GM23338 (cell line): Measurements from ENCODE around the gene TNK2. TPM values are rescaled to one million over a fixed set of nuclear protein-coding genes. Genes with fewer than 3 reads are reported as not detected.

Experiments used
- ATAC-seq: fragments of 200-7000 bp; cut with Tn5 transposase; 3 replicates; pipeline ENCODE4 v1.9.1; 2020
- DNase-seq: peaks from one replicate; pipeline ENCODE4 v3.0.0-alpha.2; 2015; ENCODE audit warnings: low spot score
- H2AFZ ChIP-seq: fragments of 200-600 bp; sonication (generic); 2 replicates; pipeline ENCODE4 v1.8.0; 2016; ENCODE audit warnings: antibody characterized with exemption, mild to moderate bottlenecking, moderate library complexity
- H3F3A ChIP-seq: fragments of 200-600 bp; sonication (generic); replicated peaks from 2 replicates; pipeline ENCODE4 v1.8.0; 2017; ENCODE audit warnings: antibody characterized with exemption, mixed run types, low read depth
- H3K27ac ChIP-seq: fragments of 200-600 bp; sonication (generic); 2 replicates; pipeline ENCODE4 v1.6.1; 2016; ENCODE audit warnings: low read depth
- H3K27me3 ChIP-seq: fragments of 200-600 bp; sonication (generic); 2 replicates; pipeline ENCODE4 v1.8.0; 2016; ENCODE audit warnings: mild to moderate bottlenecking, mixed run types, moderate library complexity; ENCODE audit not compliant: insufficient read depth
- H3K36me3 ChIP-seq: fragments of 200-600 bp; sonication (generic); 2 replicates; pipeline ENCODE4 v1.8.0; 2016; ENCODE audit warnings: mild to moderate bottlenecking; ENCODE audit not compliant: insufficient read depth
- H3K4me1 ChIP-seq: fragments of 200-600 bp; sonication (generic); 2 replicates; pipeline ENCODE4 v1.8.0; 2016; ENCODE audit warnings: mild to moderate bottlenecking, moderate library complexity; ENCODE audit not compliant: insufficient read depth
- H3K4me2 ChIP-seq: fragments of 200-600 bp; sonication (generic); 2 replicates; pipeline ENCODE4 v1.7.1; 2017; ENCODE audit warnings: mixed run types
- H3K4me3 ChIP-seq: fragments of 200-600 bp; sonication (generic); 2 replicates; pipeline ENCODE4 v1.6.1; 2016; ENCODE audit warnings: mixed run types
- H3K79me2 ChIP-seq: fragments of 200-600 bp; sonication (generic); replicated peaks from 2 replicates; pipeline ENCODE4 v1.8.0; 2017; ENCODE audit warnings: mild to moderate bottlenecking; ENCODE audit not compliant: insufficient read depth
- H3K9me2 ChIP-seq: fragments of 200-600 bp; sonication (generic); 2 replicates; pipeline ENCODE4 v1.8.0; 2017; ENCODE audit not compliant: insufficient read depth
- H4K20me1 ChIP-seq: fragments of 200-600 bp; sonication (generic); replicated peaks from 2 replicates; pipeline ENCODE4 v1.8.0; 2017; ENCODE audit warnings: mild to moderate bottlenecking; ENCODE audit not compliant: insufficient read depth
- H3K27ac Mint-ChIP-seq: 2 replicates; pipeline ENCODE4 v1.8.0; 2020; ENCODE audit warnings: inconsistent platforms, mild to moderate bottlenecking, moderate library complexity, mixed read lengths
- H3K27me3 Mint-ChIP-seq: 3 replicates; pipeline ENCODE4 v1.8.0; 2022; ENCODE audit warnings: low read depth, mild to moderate bottlenecking, moderate library complexity, mixed read lengths, inconsistent platforms; ENCODE audit not compliant: insufficient read depth, poor library complexity
- H3K36me3 Mint-ChIP-seq: 3 replicates; pipeline ENCODE4 v1.8.0; 2021; ENCODE audit warnings: low read depth, mild to moderate bottlenecking, inconsistent platforms, moderate library complexity, mixed read lengths
- H3K4me1 Mint-ChIP-seq: 3 replicates; pipeline ENCODE4 v1.8.0; 2020; ENCODE audit warnings: mild to moderate bottlenecking, inconsistent platforms, mixed read lengths
- H3K4me3 Mint-ChIP-seq: 3 replicates; pipeline ENCODE4 v1.8.0; 2021; ENCODE audit warnings: moderate library complexity, mild to moderate bottlenecking, inconsistent platforms, mixed read lengths
- H3K9me3 Mint-ChIP-seq: 3 replicates; pipeline ENCODE4 v1.8.0; 2020; ENCODE audit warnings: moderate library complexity, mild to moderate bottlenecking, inconsistent platforms, mixed read lengths
- CTCF ChIP-seq, 2 experiments: fragments of 200-600 bp in 1 of 2; sonication (generic) in 1 of 2; conservative IDR thresholded peaks; 2 replicates each; pipeline versions ENCODE4 v1.5.1 to v1.6.1; 2016 to 2017; ENCODE audit warnings: antibody characterized with exemption in 2 of 2, low read depth in 2 of 2, mild to moderate bottlenecking in 2 of 2, moderate library complexity in 1 of 2
- ETS1 ChIP-seq: IDR thresholded peaks from 2 replicates; pipeline ENCODE4 v1.6.1; 2016; ENCODE audit warnings: antibody characterized with exemption
- EZH2 ChIP-seq: fragments of 200-600 bp; sonication (generic); IDR thresholded peaks from one replicate; pipeline ENCODE4 v1.8.0; 2017; ENCODE audit warnings: antibody characterized with exemption, mild to moderate bottlenecking, low read depth; ENCODE audit not compliant: unreplicated experiment
- EZH2phosphoT487 ChIP-seq: fragments of 200-600 bp; sonication (generic); IDR thresholded peaks from one replicate; pipeline ENCODE4 v1.8.1; 2018; ENCODE audit warnings: antibody characterized with exemption; ENCODE audit not compliant: unreplicated experiment
- NANOG ChIP-seq: IDR thresholded peaks from 2 replicates; pipeline ENCODE4 v1.6.1; 2016; ENCODE audit warnings: antibody characterized with exemption, borderline replicate concordance
- REST ChIP-seq: IDR thresholded peaks from one replicate; pipeline ENCODE4 v1.6.1; 2018; ENCODE audit warnings: antibody characterized with exemption; ENCODE audit not compliant: unreplicated experiment
- STAT1 ChIP-seq: IDR thresholded peaks from one replicate; pipeline ENCODE4 v1.6.1; 2016; ENCODE audit warnings: antibody characterized with exemption; ENCODE audit not compliant: unreplicated experiment
- ZNF114 ChIP-seq: fragments of 250-450 bp; sonication (Bioruptor Pico); IDR thresholded peaks from 2 replicates; pipeline ENCODE4 v1.5.0; 2020; ENCODE audit warnings: mild to moderate bottlenecking, moderate library complexity
- polyA plus RNA-seq: library from polyadenylated mRNA; unstranded; fragments of >200 nt; fragmentation: Nextera tagmentation; extraction: Ambion mirVana; gene quantifications from 2 replicates; pipeline ENCODE4 v1.2.1, GENCODE V29; 2016
- total RNA-seq: library from RNA; depleted of rRNA; stranded (reverse); fragments of >200 nt; shearing (Covaris generic); gene quantifications from 2 replicates; pipeline ENCODE4 v1.2.3, GENCODE V29; 2014

Gene TNK2
- total and polyA plus RNA-seq, 2 experiments from 2014 or later: 10.0 to 22.5 TPM

GRCh38 chr3:195876297-195877064 lies 31.9 kb downstream of the TNK2 start:
- ATAC-seq (no peak; the same call in 1 of the 3 replicates), DNase-seq (no peak)
- Histone ChIP-seq H3F3A (no peaks in the 10 kb centered on the region), H3K27me3 (no peaks in the 10 kb centered on the region), H4K20me1 (no peaks in the 10 kb centered on the region), H3K36me3 (no peaks in the 10 kb centered on the region), H3K4me2 (no peak overlapping the region), H3K9me2 (no peaks in the 10 kb centered on the region), H3K4me1 (no peaks in the 10 kb centered on the region), H3K4me3 (no peak overlapping the region), H3K79me2 (no peaks in the 10 kb centered on the region), H2AFZ (no peak overlapping the region), H3K27ac (no peak overlapping the region)
- TF ChIP-seq STAT1 (no peak), REST (no peak), CTCF (conservative IDR thresholded peaks at IDR 0.05; ENCODE audit: low read depth in 2 of 2) (no peak), ZNF114 (CRISPR knock-in tag) (no peak), EZH2 (no peak), ETS1 (no peak)
- no peak overlapping the region for H3K27ac Mint-ChIP-seq
- peaks cover 11% of the 10 kb centered on the region for H3K27me3 Mint-ChIP-seq
- no peaks in the 10 kb centered on the region for H3K9me3 Mint-ChIP-seq
- H3K4me3 Mint-ChIP-seq: no peak overlapping the region
- no peaks in the 10 kb centered on the region; the same call in 1 of the 3 replicates for H3K36me3 Mint-ChIP-seq
- H3K4me1 Mint-ChIP-seq: no peaks in the 10 kb centered on the region

GRCh38 chr3:195875482-195876236 lies 32.7 kb downstream of the TNK2 start:
- peaks cover 10% of the 10 kb centered on the region for H3K27me3 Mint-ChIP-seq
- no peak overlapping the region for H3K4me3 Mint-ChIP-seq
- Histone ChIP-seq H2AFZ (no peak overlapping the region), H4K20me1 (no peaks in the 10 kb centered on the region), H3K4me3 (no peak overlapping the region), H3K36me3 (no peaks in the 10 kb centered on the region), H3K4me2 (no peak overlapping the region), H3K79me2 (no peaks in the 10 kb centered on the region), H3K27me3 (no peaks in the 10 kb centered on the region), H3K27ac (no peak overlapping the region), H3K9me2 (no peaks in the 10 kb centered on the region), H3F3A (no peaks in the 10 kb centered on the region), H3K4me1 (no peaks in the 10 kb centered on the region)
- DNase-seq (no peak), ATAC-seq (no peak)
- no peaks in the 10 kb centered on the region; the same call in 1 of the 3 replicates for H3K36me3 Mint-ChIP-seq
- no peak overlapping the region for H3K27ac Mint-ChIP-seq
- no peaks in the 10 kb centered on the region for H3K9me3 Mint-ChIP-seq
- H3K4me1 Mint-ChIP-seq: no peaks in the 10 kb centered on the region
- no peak for TF ChIP-seq EZH2phosphoT487
- no peak for TF ChIP-seq NANOG
- no peak for TF ChIP-seq STAT1
